Esophagus squamous epithelium (tissue), 5 donors: ENCODE data around the gene TRAF2. TPM values are rescaled to one million over a fixed set of nuclear protein-coding genes. Genes with fewer than 3 reads are reported as not detected.

Experiments
- DNase-seq: peaks from one replicate; lab custom pipeline; 2025; lab: John Stamatoyannopoulos, UW
- H3K27ac ChIP-seq, 4 donors: fragments of 200-600 bp; sonication (generic); one replicate each; pipeline ENCODE4 v1.5.1; 2016 to 2019; ENCODE audit warnings: mild to moderate bottlenecking in 1 of 4
- H3K27me3 ChIP-seq, 4 donors: fragments of 200-600 bp; sonication (generic); 1 replicate in 3 of 4; 2 replicates in 1 of 4; pipeline versions ENCODE4 v1.5.1 to v1.6.0; 2017 to 2021; ENCODE audit warnings: antibody characterized with exemption in 1 of 4
- H3K36me3 ChIP-seq, 3 donors: fragments of 200-600 bp; sonication (generic); one replicate each; pipeline ENCODE4 v1.5.1; 2016 to 2019
- H3K4me1 ChIP-seq, 3 donors: fragments of 200-600 bp; sonication (generic); one replicate each; pipeline ENCODE4 v1.5.1; 2017 to 2019
- H3K4me3 ChIP-seq, 4 donors: fragments of 200-600 bp; sonication (generic); 1 replicate in 3 of 4; 2 replicates in 1 of 4; pipeline ENCODE4 v1.5.1; 2016 to 2019; ENCODE audit warnings: mild to moderate bottlenecking in 2 of 4, moderate library complexity in 1 of 4
- H3K9me3 ChIP-seq, 3 donors: fragments of 200-600 bp; sonication (generic); one replicate each; pipeline ENCODE4 v1.5.1; 2016 to 2019
- CTCF ChIP-seq, 6 experiments: fragments of 450-650 bp in 4 of 6; fragments of 200-600 bp in 2 of 6; sonication (generic) in 2 of 6; IDR thresholded peaks; one replicate each; pipeline ENCODE4 v1.5.1; 2016 to 2019; ENCODE audit warnings: antibody characterized with exemption in 6 of 6, mild to moderate bottlenecking in 4 of 6, moderate library complexity in 4 of 6
- POLR2A ChIP-seq, 4 donors: fragments of 450-650 bp; IDR thresholded peaks; one replicate each; pipeline ENCODE4 v1.6.1; 2017; ENCODE audit warnings: antibody characterized with exemption in 4 of 4, mild to moderate bottlenecking in 4 of 4, moderate library complexity in 3 of 4
- WGBS, 2 donors: methylation state at CpG; one replicate each; pipeline ENCODE4 v1.1.5; 2018; 5-methylcytosine and 5-hydroxymethylcytosine counted together
- intact Hi-C: fragments of 100-400 bp; cut with DNase I; formaldehyde crosslinking; loops from one replicate; pipeline ENCODE4 v1.15.0; 2022
- total RNA-seq, 4 donors: library from RNA; depleted of rRNA; stranded (reverse); fragments of >200 nt; gene quantifications; one replicate each; pipeline ENCODE4 v1.1.0, GENCODE V29; 2016
- donor health status: DM: yes; HTN: yes; CAD: no.

Gene TRAF2
- total RNA-seq, 4 donors from 2014 or later, result 8.0 to 20.9 (median 13.2) TPM

- H3K9me3 ChIP-seq, result no peaks in the 10 kb centered on the region
- peaks cover 26 to 52% (median 30%) of the 10 kb centered on the region in 3 donors for H3K4me1 ChIP-seq
- H3K27ac ChIP-seq, result no peak overlapping the region
- intact Hi-C loops, result loop anchor here (10.0 kb wide), 1 partner anchor 90 kb away; the partner anchor contains the start of genes C8G and FBXW5
- no peak for TF ChIP-seq POLR2A (IDR thresholded peaks at IDR 0.05)
- TF ChIP-seq CTCF (IDR thresholded peaks at IDR 0.05), result no peak
- H3K27me3 ChIP-seq, result no peaks in the 10 kb centered on the region
- WGBS, 2 donors, result 50% methylated on average over 2 of the region's 23 CpGs; no CpG with 5 or more reads in 1 of the 2 donors
- H3K4me3 ChIP-seq, result no peak overlapping the region
- peaks cover 0 to 22% (median 5%) of the 10 kb centered on the region in 3 donors for H3K36me3 ChIP-seq
- DNase-seq, result no peak
These were observed 31.4 kb upstream of the TRAF2 start for GRCh38 chr9:136854842-136855460.

GRCh38 chr9:136855461-136856078 is 30.7 kb upstream of the TRAF2 start:
- intact Hi-C loops, result loop anchor here (10.0 kb wide), 1 partner anchor 89 kb away; the partner anchor contains the start of genes C8G and FBXW5
- WGBS, 2 donors, result no CpG with 5 or more reads among the region's 26 CpGs
- Histone ChIP-seq H3K9me3 (no peaks in the 10 kb centered on the region), H3K4me1 (peaks cover 21 to 52% (median 24%) of the 10 kb centered on the region in 3 donors), H3K27ac (no peak overlapping the region), H3K27me3 (no peaks in the 10 kb centered on the region), H3K4me3 (no peak overlapping the region), H3K36me3 (peaks cover 0 to 22% (median 5%) of the 10 kb centered on the region in 3 donors)
- DNase-seq, result no peak
- TF ChIP-seq POLR2A (IDR thresholded peaks at IDR 0.05) (no peak), CTCF (IDR thresholded peaks at IDR 0.05) (no peak)

DNA sequence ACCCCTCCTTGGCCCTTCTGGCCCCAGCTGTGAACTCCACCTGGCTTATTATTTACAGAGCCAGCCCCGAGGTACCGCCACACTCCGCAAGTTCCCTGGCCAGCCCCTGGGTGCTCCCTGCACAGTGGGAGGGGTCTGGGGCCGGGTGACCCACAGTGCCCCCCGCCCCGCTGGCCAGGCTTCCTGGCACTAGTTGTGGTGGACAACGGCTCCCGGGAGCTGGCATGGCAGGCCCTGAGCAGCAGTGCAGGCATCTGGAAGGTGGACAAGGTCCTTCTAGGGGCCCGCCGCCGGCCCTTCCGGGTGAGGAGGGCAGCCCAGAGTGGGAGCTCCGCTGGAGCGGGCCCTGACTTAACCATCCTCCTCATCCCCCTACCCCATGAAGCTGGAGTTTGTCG is 30.2 kb upstream of the TRAF2 start:
- no peak for TF ChIP-seq CTCF (IDR thresholded peaks at IDR 0.05)
- no peak for TF ChIP-seq POLR2A (IDR thresholded peaks at IDR 0.05)
- intact Hi-C loops, result loop anchor here (10.0 kb wide), 1 partner anchor 89 kb away; the partner anchor contains the start of genes C8G and FBXW5
- no peak for DNase-seq
- Histone ChIP-seq H3K27me3 (no peaks in the 10 kb centered on the region), H3K27ac (no peak overlapping the region), H3K4me3 (no peak overlapping the region), H3K4me1 (peaks cover 20 to 52% (median 21%) of the 10 kb centered on the region in 3 donors), H3K36me3 (peaks cover 3 to 22% (median 4%) of the 10 kb centered on the region in 3 donors), H3K9me3 (no peaks in the 10 kb centered on the region)
- WGBS, 2 donors, result 78 to 87% methylated on average over 7 to 8 of the region's 15 CpGs

GRCh38 chr9:136856541-136857141 is 29.7 kb upstream of the TRAF2 start:
- no peak for DNase-seq
- peaks cover 20 to 52% (median 21%) of the 10 kb centered on the region in 3 donors for H3K4me1 ChIP-seq
- TF ChIP-seq POLR2A (IDR thresholded peaks at IDR 0.05) (no peak), CTCF (IDR thresholded peaks at IDR 0.05) (no peak)

More at GRCh38 chr9:136856541-136857141, 29.7 kb upstream of the TRAF2 start:
- no peak overlapping the region for H3K27ac ChIP-seq
- H3K27me3 ChIP-seq, result no peaks in the 10 kb centered on the region
- H3K9me3 ChIP-seq, result no peaks in the 10 kb centered on the region
- peaks cover 7 to 22% (median 8%) of the 10 kb centered on the region in 3 donors for H3K36me3 ChIP-seq
- 70% methylated on average over 2 of the region's 14 CpGs; no CpG with 5 or more reads in 1 of the 2 donors for WGBS, 2 donors
- no peak overlapping the region for H3K4me3 ChIP-seq
- intact Hi-C loops, result loop anchor here (10.0 kb wide), 1 partner anchor 88 kb away; the partner anchor contains the start of genes C8G and FBXW5
